Measurements from ENCODE around the gene EXOC3L2.
"Not testable (repeated sequence)": the region's sequence is repeated elsewhere in the genome, so short reads cannot be mapped to it uniquely, and the experiment has no call there.

EXOC3L2 gene

DNA sequence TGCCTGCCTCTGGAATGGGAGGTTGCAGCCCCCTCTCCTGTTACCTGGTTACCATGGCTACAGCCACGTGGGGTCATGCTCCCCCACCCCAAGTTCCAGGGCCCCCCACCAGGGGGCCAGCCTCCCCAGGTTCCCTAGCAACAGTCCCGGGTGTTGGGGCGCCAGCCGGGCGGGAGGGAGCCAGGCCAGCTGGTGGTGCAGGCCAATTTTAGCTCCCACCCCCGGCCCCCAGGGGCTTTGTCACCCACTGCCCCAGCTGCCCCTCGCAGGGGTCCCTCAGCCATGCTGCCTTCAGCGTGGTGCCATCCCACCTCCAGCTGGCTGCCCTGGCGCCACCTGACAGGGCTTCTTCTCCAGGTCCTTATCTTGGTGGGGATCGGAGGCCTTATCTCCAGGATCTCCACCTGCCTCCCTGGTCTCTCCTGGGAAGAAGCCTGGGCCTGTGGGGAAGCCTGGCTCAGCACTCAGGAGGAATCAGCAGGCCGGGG lies 8.9 kb upstream of the EXOC3L2 start:
- DNase-seq, result no peak

DNA sequence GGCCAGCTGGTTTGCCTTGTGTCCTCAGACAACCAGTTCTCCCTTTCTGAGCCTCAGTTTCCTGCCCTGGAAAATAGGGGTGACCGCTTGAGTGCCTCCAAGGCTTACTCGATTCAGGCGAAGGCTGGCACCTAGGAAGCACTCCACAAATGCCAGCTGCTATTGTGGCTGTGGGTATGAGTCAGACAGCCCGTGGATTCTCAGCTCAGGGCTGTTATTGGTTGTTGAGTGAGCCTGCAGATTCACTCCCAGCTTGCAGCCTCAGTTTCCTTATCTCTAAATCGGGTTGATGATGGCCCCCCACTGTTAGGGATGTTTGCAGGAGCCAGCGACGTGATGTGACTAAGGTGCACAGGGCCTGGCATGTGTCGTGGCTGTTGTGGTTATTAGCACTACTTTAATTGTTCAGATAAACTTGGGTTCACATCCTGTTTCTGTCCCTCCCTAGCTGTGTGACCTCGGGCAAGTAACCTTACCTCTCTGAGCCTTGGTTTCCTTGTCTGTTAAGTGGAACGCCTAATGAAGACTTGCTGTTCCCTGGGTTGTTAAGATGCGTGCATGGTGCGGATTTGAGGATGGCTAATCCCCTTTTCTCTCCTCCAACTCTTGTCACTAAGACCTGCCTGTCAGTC lies 8.3 kb upstream of the EXOC3L2 start:
- no peak for DNase-seq

DNA sequence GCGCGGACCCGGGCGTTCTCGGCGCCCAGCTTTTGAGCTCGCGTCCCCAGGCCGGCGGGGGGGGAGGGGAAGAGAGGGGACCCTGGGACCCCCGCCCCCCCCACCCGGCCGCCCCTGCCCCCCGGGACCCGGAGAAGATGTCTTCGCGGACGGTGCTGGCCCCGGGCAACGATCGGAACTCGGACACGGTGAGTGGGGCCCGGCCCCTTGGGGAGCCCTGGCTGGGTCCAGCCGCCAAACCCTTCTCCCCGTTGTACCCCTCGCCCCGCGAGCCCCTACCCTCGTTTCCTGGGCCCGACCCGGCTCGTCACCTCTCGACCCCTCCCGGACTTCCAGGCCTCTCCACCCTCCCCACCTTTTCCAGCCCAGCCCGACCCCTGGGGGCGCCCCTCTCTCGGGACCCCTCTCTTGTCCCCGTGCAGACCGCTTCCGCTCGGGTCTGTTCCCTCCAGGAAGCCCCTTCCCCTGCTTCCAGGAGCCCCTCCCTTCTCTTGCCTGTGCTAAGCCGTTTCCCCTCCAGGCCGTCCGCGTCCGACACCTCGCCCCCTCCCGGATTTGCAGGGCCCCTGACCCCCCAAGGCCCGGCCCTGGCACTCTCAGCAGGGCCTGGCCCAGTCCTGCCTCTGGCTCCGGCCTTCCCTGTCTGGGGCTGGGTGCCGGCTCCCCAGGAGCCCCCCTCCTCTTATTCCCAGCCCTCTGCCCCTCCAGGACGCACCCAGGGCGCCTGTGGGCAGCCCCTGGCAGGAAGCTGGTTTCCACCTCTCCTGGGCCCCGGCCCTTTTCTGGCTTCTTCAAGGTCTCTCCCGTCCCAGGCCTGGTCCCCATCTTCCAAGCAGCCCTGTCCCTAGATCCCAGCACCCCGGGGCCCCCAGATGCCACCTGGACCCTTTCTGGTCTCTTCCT lies 6.5 kb upstream of the EXOC3L2 start:
- no peak for DNase-seq

DNA sequence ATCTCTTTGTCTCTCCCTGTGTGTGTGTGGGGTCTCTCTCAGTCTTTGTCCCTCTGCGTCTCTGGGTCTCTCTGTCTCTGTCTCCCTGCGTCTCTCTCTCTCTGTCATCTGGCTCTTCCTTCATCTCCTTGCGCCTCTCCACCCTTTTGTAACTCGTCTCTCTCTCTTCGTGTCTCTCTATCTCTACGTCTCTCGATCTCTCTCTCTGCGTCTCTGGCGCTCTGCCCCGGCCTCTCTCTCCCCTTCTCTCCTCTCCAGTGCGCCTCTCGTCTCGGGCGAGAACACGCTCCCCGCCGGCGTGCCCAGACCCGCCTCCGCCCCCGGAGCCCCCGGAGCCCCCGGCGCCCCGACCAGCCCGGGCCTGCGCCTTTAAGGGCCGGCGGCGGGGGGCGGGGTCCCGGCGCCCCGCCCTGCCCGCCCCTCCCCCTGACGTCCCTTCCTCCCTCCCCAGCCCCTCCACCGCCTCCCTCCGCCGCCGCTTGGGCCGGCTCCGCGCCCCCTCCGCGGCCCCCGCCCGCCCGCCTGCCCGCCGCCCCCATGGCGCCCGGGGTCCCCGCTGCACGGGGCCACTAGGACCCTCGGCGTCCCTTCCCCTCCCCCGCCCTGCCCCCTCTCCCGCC lies 5.7 kb upstream of the EXOC3L2 start, which contains the start of gene MARK4:
Gene MARK4, plus strand, starts transcription at position 440 of the 620 bp plus-strand sequence. CDS start 318 bp downstream, outside the sequence.
- peak; percentile 49 for DNase-seq

DNA sequence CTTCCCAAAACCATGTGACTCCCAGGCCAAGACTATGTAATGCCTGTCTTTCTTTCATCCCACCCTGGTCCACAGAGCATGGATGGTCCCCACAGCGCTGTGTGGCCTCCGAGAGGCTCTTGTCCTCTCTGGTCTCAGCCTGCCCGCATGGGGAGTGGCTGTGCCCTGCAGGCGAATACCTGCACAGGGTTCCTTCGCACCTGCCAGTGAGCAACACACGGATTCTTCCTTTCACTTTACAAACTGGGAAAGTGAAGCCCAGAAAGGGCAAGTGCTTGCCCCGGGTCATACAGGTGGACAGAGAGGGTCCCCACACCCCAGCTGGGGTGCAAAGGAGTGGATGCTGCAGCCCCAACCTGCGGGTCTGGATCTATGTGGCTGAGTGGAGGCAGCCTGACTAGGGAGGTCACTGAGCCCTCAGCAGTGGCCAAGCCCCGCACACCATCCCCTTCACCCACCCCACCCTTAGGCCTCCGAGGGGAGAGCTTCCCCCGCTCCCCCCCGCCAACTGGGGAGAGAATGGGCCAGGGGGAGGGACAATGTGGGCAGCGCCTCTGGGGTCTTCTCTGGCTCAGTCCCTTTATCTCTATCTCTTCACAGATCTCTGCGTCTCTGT lies 5.1 kb upstream of the EXOC3L2 start:
- DNase-seq, result no peak

DNA sequence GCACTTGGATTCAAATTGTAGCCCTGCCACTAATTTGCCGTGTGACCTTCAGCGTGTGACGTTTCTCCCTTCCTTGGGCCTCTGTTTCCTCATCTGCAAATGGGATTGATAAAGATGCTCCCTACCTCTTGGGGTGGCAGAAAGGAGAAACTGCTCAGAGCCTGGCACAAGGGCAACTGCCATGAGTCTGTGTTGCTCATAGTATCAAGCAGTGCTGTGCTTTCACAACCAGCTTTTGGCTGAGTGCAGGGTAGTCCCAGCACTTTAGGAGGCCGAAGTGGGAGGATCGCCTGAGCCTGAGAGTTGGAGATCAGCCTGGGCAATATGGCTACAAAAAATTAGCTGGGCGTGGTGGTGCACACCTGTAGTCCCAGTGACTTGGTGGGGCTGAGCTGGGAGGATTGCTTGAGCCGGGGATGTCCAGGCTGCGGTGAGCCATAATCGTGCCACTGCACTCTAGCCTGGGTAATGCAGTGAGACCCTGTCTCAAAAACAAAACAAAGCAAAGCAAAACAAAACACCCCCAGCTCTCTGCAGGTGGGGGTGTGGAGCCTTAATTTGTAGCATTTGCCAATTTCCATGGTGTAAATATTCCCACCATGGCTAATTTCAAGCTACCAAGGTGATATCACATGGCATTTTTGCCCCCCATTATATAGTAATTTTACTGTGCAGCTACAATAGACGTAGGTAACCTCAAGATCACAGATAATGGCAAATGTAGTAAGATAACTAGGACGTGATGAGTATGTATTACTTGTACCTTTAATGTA lies 4.2 kb upstream of the EXOC3L2 start:
- DNase-seq, result no peak

DNA sequence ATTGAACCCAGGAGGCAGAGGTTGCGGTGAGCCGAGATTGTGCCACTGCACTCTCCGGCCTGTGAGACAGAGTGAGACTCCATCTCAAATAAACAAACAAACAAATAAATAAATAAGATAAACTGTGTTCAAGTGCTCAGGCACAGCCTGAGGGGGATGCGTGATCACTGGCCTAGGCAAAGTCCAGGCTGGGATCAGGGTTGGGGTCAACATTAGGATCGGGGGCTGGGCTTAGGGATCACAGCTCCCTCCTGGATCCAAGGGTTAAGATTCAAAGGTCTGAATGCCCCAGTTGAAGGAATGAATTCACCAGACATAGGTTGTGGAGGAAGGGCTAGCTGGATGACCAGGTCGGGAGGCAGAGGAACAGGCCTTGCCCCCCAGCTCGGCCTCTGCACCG lies 1.9 kb upstream of the EXOC3L2 start:
- no peak for DNase-seq

DNA sequence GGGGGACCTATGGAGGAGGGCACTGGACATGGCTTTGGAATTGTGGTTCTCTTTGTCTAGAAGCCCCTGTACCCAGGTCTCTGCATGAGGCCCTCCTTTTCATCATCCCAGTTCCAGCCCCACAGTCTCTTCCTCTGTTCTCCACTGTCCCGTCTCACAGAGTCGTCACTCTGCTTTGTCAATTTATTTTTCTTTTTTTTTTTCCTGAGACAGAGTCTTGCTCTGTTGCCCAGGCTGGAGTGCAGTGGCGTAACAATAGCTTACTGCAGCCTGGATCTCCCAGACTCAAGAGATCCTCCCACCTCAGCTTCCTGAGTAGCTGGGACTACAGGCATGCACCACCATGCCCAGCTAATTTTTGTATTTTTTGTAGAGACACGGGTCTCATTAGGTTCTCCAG lies 619 bp upstream of the EXOC3L2 start:
- no peak for DNase-seq

DNA sequence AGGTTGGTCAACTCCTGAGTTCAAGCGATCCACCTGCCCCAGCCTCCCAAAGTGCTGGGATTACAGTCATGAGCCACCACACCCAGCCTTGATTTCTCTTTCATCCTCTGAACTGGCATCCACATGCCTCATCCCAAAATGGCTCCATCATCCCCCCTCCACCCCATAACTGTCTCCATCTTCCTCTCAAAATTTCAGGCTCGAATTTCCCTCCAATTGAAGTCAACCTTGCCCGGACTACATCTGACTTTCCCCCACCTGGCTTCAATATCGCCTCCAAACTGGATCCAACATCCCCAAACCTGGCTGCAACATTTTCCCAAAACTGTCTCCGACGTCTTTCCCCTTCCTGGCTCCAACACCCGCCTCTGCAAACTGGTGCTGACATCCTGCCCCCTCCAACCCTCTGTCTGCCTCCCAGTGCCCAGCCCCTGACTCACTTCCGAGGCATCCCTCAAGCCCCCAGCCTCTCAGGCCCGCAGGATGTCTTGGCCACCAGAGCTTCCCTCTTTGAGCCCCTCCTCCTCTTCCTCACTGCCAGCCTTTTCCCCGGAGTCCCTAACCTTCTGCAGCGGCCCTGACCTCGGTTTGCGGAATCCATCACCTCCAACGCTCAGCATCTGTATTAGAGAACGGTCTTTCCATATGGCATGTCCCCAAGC lies 943 bp downstream of the EXOC3L2 start:
- DNase-seq, result peak; percentile 65

DNA sequence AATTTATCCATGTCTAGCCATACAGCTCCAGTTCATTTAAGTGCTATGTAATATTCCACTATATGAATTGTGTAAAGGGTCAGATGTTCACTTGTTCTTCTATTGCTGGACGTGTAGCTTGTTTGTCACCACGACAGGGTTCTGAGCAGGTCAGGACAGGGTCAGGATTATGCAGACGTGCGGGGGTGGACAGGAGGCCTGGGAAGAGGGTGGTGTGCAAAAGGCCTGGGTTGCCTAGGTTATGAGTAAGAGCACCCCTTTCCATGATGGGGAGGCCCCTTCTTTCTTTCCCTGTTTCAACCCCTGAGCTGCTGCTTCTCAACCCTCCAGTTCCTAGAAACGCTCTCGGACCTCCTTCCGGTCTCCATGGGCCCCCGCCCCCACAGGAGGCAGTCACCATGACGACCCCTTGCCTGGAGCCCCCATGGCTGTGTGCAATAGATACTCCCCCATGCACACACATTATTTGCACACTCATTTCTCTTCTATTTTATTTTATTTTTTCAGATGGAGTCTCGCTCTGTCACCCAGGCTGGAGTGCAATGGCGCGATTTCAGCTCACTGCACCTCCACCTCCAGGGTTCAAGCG lies 2.0 kb downstream of the EXOC3L2 start:
- no peak for DNase-seq

DNA sequence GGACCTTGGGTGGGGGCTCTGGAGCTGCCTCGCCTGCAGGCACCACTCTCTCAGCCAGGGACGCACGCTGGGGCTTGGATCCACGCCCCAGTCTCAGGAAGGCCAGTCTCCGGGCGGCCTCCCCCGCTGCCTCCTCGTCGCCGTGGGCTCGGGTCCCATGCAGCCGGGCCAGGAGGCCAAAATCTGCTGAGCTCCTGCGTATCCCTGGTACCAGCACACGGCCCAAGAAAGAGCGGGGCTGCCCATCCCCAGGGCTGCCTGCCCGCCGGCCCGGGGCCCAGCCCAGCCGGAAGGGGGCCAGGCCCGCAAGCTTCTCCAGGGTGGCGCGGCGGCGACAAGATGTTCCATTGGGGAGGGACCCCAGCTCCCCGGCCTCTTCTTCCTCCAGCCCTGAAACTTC lies 6.7 kb downstream of the EXOC3L2 start:
- DNase-seq, result no peak

DNA sequence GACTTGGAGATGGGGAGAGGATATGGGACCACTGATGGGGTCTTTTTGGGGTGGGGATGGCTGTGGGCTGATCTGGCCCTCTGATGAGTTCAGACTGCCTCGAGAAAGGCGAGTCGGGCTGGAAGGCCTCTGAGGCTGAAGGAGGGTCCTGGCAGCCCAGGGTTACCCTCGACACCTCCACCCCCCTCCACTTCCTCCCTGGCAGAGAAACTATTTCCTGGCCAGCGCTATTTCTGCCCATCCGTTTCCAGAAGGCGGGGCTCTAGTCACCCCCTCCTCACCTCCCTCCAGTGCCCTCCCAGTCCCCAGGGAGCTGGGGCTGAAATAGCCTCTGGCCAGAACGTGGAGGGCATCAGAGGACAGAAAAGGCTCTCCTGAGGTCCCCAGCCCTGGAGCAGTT lies 9.7 kb downstream of the EXOC3L2 start:
- peak; percentile 71 for DNase-seq

DNA sequence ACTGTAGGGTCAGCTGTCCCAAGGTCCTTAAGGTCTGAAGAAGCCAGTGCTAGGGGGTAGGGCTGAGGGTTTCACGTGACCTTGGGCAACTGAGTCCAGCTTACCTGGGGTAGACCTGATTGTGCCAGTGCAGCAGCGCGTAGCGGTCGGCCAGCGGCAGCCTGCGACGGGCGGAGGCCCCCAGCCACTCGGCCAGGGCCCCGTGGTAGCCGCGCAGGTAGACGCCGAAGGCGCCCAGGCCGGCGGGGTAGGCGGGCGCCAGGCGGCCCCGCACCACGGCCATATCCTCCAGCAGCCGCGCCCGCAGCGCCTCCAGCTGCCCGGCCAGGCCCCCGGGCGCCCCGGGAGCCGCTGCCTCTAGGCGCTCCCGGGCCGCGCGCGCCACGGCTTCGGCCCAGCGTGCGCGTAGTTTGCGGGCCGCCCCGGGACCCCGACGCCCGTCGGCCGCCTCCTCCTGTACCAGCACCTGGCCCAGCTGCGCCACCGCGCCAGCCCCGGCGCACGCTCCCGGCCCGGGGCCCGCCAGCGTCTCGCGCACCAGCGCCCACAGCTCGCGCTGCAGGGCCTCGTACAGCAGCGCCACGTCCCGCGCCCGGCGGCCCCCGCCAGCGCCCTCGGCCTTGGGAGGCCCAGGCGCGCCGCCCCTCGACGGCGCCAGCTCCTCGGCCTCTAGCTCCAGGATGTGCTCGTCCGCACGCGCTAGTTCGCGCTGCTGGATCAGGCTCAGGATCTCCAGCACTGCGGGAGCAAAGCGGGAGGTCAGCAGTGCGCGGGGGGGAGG lies 10.9 kb downstream of the EXOC3L2 start:
- DNase-seq, result no peak

DNA sequence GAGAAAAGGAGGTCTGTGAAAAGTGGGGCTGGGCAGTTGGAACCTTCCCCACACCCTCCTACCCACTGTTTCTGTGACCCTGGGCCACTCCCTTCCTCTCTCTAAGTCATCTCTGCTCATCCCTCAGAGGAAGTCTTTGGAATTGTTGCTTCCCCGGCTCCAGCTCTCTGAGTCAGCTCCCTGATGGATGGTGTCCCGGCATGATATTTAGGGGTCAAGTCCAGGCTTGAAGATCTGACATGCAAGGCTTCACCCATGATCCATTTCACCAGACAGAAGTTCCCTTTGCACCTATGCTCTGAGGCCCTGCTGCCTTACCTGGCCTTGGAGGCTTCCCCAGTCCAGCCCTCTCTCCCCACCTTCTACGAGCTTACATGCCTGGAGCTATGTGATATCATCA lies 13.3 kb downstream of the EXOC3L2 start:
- no peak for DNase-seq

DNA sequence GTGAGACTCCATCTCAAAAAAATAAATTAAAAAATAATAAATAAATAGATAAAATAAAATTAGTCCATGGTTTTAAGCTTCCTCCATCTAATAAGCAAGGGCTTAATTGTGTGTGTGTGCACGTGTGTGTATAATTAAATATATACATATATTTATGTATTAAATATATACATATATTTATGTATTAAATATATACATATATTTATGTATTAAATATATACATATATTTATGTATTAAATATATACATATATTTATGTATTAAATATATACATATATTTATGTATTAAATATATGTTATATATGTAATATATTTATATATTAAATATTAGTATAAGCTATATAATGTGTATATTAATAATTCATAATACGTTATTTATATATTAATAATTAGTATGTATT lies 16.2 kb downstream of the EXOC3L2 start:
- DNase-seq, result not testable (repeated sequence)

DNA sequence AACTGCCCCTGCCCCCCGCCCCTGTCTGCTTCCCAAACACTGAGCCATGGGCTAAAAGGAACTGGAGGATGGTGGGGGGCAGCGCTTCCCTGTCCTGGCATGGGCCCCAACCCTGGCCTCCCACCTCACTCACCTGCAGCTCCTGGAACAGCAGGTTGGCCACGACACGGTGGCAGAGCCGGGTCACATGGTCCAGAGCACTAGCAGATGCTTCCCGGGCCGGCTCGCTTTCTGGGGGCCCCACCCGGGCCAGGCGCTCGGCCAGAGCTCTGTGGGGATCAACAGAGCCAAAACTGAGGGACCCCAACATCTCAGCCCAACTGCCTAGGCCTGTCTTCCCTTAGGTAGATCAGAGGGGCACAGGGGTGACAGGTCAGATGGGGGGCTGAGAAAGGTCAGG lies 20.6 kb downstream of the EXOC3L2 start:
- no peak for DNase-seq

DNA sequence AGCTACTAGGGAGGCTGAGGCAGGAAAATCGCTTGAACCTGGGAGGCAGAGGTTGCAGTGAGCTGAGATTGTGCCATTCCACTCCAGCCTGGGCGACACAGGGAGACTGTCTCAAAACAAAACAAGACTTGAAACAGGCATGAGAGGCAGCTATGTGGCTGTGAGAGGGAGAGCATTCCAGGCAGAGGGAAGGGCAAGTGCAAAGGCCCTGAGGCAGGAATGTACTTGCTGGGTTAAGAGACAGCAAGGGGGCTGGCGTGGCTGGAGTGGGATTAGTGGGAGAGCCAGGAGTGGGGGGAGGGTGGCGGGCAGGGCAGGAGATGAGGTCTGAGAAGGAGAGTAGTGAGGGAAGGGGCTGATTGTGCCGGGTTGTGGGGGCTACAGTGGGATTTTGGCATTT lies 21.3 kb downstream of the EXOC3L2 start:
- no peak for DNase-seq

DNA sequence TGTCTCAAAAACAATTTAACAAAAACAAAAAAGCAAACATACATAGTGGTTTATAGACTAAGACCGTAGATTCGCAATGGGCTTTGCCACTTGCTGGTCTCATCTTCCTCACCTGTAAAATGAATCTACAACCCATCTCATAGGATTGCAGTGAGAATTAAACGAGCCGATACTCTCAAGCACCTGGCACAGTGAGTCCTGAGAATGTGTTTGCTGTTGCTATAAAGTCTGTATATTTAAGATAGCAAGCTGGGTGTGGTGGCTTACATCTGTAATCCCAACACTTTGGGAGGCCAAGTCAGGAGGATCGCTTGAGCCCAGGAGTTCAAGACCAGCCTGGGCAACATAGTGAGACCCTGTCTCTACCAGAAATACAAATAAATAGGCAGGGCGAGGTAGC lies 22.5 kb downstream of the EXOC3L2 start:
- DNase-seq, result no peak

DNA sequence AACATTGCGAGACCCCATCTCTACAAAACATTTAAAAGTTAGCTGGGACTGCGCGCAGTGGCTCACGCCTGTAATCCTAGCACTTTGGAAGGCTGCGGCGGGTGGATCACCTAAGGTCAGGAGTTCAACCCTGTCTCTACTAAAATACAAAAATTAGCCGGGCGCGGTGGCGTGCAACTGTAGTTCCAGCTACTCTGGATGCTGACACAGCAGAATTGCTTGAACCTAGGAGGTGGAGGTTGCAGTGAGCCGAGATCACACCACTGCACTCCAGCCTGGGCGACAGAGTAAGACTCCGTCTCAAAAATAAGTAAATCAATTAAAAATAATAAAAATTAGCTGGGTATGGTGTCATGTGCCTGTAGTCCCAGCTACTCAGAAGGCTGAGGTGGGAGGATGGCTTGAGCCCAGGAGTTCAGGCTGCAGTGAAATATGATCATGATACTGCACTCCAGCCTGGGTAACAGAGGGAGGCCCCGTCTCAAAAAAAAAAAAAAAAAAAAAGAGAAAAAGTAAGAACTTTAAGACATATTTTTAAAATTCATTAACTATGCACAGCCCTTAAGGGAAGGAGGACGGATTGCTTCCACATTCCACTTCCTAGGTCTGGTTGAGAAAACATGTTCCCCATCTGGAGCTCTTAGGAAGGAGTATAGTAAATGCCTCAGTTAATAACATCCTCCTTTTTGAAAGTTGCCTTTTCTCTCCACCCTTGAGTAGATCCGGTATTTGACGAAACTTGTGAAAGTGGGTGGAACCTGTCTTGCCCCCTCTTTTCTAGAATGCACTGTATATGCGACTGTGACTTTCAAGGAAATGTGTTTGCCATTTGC lies 26.1 kb downstream of the EXOC3L2 start:
- no peak for DNase-seq

DNA sequence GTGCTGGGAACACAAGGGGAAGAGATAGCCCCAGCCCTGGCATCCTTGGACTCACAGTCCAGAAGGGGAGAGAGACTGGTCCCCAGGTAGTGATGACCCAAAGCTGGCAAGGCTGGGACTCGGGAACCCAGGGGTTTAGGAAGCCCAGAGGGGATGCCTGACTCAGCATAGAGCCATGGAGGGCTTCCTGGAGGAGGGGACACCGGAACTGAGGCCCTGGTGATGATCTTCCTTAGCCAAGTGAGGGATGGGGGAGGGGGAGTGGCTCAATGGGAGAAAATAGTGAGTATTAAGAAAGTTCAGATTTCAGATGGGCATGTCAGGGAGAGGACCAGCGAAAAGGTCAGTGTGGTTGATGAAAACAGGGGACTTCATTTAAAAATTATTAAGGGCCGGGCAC lies 26.8 kb downstream of the EXOC3L2 start:
- no peak for DNase-seq

Measured in GDM1 (cell line).